NCI-H446 (cell line): ENCODE data around the gene LSM3.

Experiments used
- DNase-seq, 2 experiments: peaks; one replicate each; lab custom pipeline; 2025; lab: John Stamatoyannopoulos, UW

The LSM3 gene

GRCh38 chr3:14200841-14201240 lies 22.2 kb downstream of the LSM3 start:
- DNase-seq = no peak

- DNase-seq = no peak
Observed at GRCh38 chr3:14201940-14202684, 23.5 kb downstream of the LSM3 start.

- DNase-seq = no peak
Observed at GRCh38 chr3:14202874-14203520, 24.4 kb downstream of the LSM3 start.

DNA sequence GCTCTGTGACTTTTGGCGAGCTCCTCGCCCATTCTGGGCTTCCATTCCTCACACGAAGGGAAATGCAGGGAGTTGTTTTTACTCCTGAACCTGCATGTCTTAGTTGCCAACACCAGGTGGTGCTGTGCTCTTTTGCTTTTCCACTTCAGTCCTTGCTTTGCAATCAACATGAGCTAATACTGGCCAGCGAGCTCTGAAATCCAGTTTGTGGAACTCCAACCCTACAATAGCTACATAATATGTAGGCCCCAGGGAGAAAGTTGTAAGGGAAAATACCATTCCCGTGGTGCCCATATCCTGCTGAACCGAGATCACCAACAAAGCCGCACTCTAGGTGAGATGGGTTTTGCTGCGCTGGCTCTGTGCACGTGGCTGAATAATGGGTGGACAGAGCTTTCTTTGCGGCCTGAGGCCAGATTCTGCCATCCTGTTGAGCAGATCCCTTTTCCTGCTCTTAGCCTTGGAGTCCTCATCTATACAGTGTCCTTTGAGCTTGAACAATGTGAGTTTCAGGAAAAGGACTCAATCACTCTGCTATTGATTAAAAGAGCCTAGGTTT lies 25.0 kb downstream of the LSM3 start:
- DNase-seq = peak in 1 of 2 experiments; percentile 54

GRCh38 chr3:14204515-14205284 lies 26.1 kb downstream of the LSM3 start:
- DNase-seq = no peak

GRCh38 chr3:14206548-14207177 lies 28.0 kb downstream of the LSM3 start:
- DNase-seq = no peak

- no peak for DNase-seq
Observed at GRCh38 chr3:14208168-14208567, 29.6 kb downstream of the LSM3 start.

DNA sequence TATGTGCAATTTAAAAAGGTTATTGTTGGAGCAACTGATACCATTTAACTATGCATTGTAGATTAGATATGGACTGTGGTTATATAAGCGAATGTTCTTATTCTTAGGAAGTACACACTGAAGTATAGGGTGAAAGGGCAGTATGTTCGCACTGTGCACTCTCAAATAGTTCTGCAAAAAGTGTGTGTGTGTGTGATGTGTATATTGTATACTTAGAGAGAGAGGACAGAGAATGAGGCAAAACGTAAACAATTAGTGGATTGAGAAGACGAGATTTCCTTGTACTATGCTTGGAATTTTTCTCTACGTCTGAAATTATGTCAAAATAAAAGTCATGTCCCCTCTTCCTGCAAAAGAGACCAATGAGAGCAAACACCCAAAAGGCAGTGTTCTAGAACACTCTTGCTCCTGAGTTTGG lies 30.4 kb downstream of the LSM3 start:
- DNase-seq = no peak

DNA sequence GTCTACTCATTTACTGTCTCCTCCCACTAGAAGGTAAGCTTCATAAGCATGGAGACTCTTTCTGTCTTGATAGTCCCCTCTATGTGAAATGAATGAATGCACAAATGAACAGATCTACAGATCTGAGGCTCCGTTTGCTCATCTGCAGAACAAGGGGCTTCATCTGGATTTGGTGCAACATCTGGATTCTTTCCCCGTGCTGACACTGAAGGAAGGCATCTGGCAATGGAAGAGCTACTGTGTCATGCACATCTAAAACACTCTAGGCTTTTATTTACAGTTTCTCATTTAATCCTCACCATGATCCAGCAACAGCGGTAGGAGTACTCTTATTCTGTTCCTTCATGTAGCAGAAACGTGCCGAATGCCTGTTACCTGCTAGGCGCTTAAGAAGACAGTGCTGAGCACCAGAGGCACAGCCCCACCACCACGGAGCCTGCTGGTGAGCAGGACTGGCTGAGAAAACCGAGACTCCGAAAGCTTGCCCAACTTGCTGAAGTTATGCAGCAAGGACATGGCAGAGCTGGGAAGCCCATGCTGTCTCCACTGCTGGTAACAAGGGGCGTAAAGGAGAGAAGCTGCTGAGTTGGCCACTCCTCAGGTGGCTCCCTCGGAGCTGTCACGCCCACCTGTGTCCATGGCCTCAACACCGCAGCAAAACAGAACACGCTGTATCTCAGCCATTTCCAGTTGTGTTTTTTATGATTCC lies 31.1 kb downstream of the LSM3 start:
- no peak for DNase-seq

DNA sequence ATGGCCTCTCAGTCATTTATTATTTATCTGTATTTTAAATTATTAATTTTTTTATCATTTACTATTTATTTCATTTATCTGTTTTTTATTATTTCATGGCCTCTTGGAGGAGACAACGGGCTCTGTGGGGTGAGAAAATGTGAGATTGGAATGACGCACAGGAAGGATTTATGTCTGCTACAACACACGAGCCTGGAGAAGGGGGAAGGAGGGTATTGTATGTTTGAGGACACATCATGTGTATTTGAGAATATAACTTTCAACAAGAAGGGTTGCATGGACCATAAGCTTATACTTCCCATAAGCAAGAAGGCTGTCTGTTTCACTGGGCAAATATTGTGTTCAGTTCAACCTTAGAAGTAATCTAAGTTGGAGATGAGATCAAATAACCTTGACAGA lies 31.7 kb downstream of the LSM3 start:
- no peak for DNase-seq

DNA sequence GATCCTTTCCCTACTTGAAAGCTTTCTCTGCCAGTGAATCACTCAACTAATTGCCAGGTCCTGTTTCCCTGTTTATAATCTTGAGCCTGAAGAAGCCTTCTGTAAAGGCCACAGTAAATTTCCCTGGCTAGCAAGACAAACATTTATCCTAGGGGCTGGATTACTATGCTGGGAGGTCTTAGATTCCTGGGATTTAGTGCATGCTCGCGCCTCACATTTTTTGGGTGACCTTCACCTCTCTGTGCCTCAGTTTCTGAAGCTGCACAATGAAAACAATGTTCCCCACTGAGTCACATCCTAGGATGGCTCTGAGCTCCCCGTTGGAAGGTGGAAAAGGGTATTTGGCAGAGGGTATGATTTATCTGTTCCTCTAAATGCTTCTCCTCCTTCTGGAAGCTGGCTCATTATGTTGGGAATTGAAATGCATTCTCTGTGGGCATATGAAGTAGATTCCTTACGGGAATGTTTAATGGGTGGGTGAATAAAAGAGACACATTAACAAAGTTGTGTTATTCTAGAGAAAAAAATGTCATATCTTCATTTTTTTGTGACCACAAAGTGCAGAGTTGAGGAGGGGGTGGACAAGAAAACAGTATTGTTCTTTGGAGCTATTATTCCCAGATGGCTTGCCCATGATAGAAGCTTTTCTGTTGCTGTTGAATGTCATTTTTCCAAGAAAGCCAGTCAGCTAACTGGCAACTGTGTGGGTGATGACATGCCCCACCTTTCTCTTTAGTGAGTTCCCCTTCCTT lies 32.4 kb downstream of the LSM3 start:
- DNase-seq = no peak

DNA sequence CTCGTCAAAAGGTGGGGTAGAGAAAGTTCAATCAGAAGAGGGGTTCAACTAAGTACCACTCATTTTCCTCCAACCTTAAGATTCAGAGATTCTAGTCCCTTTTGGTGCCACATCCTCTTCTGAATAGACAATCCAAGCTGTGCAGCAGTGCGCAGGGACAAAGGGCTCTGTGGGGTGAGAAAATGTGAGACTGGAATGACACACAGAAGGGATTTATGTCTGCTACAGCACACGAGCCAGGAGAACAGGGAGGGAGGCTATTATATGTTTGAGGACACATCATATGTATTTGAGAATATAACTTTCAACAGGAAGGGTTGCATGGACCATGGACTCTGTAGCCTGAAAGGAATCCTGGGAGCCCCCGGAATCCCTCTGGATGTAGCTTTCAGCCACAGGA lies 33.0 kb downstream of the LSM3 start:
- no peak for DNase-seq

GRCh38 chr3:14212032-14212431 lies 33.4 kb downstream of the LSM3 start:
- DNase-seq = no peak

GRCh38 chr3:14213066-14213774 lies 34.6 kb downstream of the LSM3 start:
- DNase-seq = no peak

GRCh38 chr3:14214764-14215163 lies 36.1 kb downstream of the LSM3 start:
- no peak for DNase-seq

DNA sequence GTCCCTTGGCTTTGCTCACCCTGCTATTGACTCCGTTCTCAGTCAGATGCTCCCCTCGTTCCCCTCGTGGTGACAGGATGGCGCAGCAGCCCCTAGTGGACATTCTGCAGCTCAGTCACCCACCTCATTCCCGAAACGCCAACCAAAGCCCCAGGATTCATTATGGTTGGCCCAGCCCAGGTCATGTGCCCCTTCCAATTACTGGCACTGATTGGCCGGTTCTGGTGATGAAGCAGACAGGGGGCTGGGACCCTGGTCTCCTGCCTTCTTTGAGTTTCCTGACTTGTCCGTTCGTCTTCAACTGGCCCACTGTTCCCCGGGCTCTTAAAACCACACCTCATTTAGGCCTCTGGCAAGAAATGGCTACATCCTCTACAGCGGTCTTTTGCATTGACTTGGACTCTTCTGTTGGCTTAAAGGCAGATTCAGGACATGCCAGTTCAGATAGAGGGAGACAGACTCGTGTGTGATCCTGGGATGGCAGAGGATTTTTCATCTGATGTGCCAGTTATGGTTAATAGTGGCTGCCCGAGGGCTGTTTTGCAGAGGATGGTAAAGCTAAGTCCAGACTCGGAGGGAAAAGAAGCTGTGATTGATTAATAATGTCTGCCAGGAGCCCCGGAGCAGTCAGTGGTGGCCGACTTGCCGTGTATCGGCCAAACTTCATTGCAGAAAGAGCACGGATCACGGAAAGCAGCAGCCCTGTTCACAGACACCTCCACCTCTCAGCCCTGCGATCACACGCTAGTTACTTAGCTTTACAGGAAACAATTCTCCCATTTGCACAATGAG lies 37.8 kb downstream of the LSM3 start:
- peak; percentile 4 to 64 for DNase-seq

DNA sequence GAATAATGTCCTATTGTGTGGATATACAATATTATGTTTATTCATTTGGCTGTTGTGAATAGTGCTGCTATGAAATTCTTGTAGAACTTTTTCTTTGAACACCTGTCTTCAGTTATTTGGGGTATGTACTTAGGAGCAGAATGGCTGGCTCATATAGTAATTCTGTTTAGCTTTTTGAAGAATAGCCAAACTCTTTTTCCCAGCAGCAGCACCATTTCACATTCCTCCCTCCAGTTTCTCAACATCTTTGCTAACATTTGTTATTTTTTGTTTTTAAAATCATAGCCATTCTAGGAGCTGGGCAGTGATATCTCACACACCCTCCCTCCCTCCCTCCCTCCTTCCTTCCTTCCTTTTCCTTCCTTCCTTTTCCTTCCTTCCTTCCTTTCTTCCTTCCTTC lies 39.7 kb downstream of the LSM3 start:
- DNase-seq = no peak

DNA sequence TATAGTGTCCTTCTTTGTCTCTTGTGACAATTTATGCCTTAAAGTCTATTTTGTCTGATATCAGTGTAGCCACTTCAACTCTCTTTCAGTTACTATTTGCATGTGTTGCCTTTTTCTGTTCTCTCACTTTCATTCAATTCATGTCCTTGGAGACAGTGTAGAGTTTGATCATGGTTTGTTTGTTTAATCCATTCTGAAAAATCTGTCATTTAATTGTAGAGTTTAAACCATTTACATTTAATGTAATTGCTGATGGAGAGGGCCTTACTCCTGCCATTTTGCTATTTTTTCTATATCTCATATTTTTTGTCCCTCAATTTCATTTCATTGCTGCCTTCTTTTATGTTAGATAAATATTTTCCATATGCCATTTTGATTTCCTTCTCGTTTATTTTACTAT lies 42.3 kb downstream of the LSM3 start:
- DNase-seq = no peak

GRCh38 chr3:14221902-14222301 lies 43.3 kb downstream of the LSM3 start:
- no peak for DNase-seq
